Upper lobe of right lung (tissue), 1 donor: ENCODE results near the gene TVP23C. TPM values are rescaled to one million over a fixed set of nuclear protein-coding genes. Genes with fewer than 3 reads are reported as not detected.

Experiments used
- ATAC-seq: fragments of 200-7000 bp; cut with Tn5 transposase; one replicate; pipeline ENCODE4 v1.9.1; 2020; ENCODE audit warnings: mild to moderate bottlenecking, moderate library complexity
- DNase-seq: peaks from one replicate; pipeline ENCODE4 v3.0.0-alpha.2; 2020
- H3K27ac ChIP-seq: fragments of 200-600 bp; one replicate; pipeline ENCODE4 v1.8.0; 2022
- H3K27me3 ChIP-seq: fragments of 200-600 bp; one replicate; pipeline ENCODE4 v1.8.0; 2022; ENCODE audit warnings: mild to moderate bottlenecking
- H3K36me3 ChIP-seq: fragments of 200-600 bp; one replicate; pipeline ENCODE4 v1.8.0; 2022
- H3K4me1 ChIP-seq: fragments of 200-600 bp; one replicate; pipeline ENCODE4 v1.8.0; 2022
- H3K4me3 ChIP-seq: fragments of 200-600 bp; one replicate; pipeline ENCODE4 v1.8.0; 2022; ENCODE audit warnings: mild to moderate bottlenecking
- H3K9me3 ChIP-seq: fragments of 200-600 bp; one replicate; pipeline ENCODE4 v1.8.0; 2022
- intact Hi-C: fragments of 100-400 bp; cut with DNase I; formaldehyde crosslinking; loops from one replicate; pipeline ENCODE4 v1.11.0; 2022
- total RNA-seq: library from RNA; stranded (reverse); fragmentation: NEBNext Ultra II Directional; extraction: Animal tissue kit (Norgen Biotek cat#: 25700); gene quantifications from one replicate; pipeline ENCODE4 v1.2.1, GENCODE V29; 2021
- TF ChIP-seq, protein P1 (sequence below): fragments of 200-600 bp; IDR thresholded peaks from one replicate; pipeline ENCODE4 v1.8.0; 2022; ENCODE audit warnings: antibody characterized with exemption
- donor health status: DM: no; HTN: yes; CAD: no; lungs with severe emphysema.

TVP23C gene
- total RNA-seq, 1 donor from 2014 or later = 18.4 TPM

DNA sequence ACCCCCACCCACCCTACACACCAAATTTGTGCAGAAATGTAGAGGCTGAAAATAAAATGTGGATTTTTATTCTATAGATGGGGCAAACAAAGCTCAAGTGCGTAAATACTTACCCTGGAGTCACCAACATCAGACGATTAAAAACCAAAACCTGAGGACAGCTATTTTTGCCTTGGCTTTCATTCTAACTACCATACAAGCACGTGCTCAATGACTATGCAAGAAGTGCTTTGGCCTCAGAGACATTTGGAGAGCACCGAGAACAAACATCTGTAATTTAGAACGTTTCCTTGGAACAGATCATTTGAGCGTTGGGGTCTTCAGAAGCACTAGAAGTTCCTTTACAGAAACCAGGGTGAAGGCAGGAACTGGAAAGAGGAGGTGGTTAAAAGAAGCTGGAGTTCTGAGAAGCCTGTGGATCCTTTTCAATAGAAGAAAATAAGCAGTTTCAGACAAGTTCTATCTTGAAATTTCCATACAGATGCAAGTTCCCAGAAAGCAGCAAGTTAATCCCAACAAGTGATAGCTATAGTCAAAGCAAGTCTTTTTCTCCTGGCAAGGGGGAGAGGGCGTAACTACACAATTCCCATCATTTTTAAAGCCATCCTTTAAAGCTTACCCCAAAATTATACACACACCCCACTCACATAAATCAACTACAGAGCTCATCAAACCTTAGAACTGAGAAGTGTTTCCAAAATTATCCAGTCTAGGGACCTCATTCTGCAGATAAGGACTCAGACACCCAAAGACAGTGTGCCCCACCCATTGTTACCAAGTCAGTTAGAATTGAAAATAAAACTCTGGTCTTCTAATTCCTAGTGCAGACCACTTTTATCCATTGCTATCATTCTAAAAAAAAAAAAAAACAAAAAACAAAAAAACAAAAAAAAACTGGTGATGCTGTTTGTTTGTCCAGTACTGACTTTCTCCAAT lies 66.3 kb downstream of the TVP23C start:
- intact Hi-C loops = no loop called here

DNA sequence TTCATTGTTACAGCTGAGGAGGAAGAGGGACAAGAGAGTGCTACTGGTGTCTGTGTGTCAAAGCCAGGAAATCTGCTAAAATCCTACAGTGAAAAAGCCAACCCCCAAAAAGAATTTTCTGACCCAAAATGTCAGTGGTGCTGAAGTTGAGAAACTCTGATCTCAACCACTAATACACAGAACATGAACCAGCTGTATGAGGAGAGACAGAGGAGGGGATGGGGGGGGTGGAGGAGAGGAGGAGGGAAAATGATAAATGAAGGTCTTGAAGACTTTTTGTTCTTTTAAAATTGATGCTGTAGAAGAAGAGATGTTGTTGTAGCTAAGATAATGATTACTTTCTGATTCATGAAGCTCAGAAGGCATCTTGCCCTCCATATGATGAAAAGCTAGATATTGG lies 68.5 kb downstream of the TVP23C start:
- no peaks in the 10 kb centered on the region for H3K27me3 ChIP-seq
- no peaks in the 10 kb centered on the region for H3K36me3 ChIP-seq
- ATAC-seq (no peak), DNase-seq (no peak)
- TF ChIP-seq, protein P1, sequence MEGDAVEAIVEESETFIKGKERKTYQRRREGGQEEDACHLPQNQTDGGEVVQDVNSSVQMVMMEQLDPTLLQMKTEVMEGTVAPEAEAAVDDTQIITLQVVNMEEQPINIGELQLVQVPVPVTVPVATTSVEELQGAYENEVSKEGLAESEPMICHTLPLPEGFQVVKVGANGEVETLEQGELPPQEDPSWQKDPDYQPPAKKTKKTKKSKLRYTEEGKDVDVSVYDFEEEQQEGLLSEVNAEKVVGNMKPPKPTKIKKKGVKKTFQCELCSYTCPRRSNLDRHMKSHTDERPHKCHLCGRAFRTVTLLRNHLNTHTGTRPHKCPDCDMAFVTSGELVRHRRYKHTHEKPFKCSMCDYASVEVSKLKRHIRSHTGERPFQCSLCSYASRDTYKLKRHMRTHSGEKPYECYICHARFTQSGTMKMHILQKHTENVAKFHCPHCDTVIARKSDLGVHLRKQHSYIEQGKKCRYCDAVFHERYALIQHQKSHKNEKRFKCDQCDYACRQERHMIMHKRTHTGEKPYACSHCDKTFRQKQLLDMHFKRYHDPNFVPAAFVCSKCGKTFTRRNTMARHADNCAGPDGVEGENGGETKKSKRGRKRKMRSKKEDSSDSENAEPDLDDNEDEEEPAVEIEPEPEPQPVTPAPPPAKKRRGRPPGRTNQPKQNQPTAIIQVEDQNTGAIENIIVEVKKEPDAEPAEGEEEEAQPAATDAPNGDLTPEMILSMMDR = no peak
- no peak overlapping the region for H3K27ac ChIP-seq
- H3K4me1 ChIP-seq = peaks cover 3% of the 10 kb centered on the region
- no peak overlapping the region for H3K4me3 ChIP-seq
- intact Hi-C loops = no loop called here
- no peaks in the 10 kb centered on the region for H3K9me3 ChIP-seq

More for the DNA sequence above, 66.3 kb downstream of the TVP23C start:
- ATAC-seq (no peak), DNase-seq (no peak)
- no peaks in the 10 kb centered on the region for H3K4me1 ChIP-seq
- H3K36me3 ChIP-seq = no peaks in the 10 kb centered on the region
- H3K9me3 ChIP-seq = no peaks in the 10 kb centered on the region
- H3K27me3 ChIP-seq = no peaks in the 10 kb centered on the region
- H3K27ac ChIP-seq = no peak overlapping the region
- no peak overlapping the region for H3K4me3 ChIP-seq
- TF ChIP-seq, protein P1 = no peak

DNA sequence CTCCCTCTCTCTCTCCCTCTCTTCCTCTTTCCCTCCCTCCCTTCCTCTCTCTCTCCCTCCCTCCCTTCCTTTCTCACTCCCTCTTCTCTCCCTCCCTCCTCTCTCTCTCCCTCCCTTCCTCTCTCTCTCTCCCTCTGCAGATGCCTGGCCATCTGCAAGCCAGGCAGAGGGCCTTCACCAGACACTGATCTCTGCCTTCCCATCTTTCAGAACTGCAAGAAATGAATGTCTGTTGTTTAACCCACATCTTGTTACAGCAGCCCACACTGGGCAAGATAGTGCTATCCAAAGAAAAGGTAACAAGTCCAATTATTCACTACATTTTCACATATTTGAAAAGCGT lies 69.6 kb downstream of the TVP23C start:
- no peaks in the 10 kb centered on the region for H3K36me3 ChIP-seq
- H3K4me1 ChIP-seq = peaks cover 3% of the 10 kb centered on the region
- DNase-seq (no peak), ATAC-seq (no peak)
- H3K9me3 ChIP-seq = no peaks in the 10 kb centered on the region
- TF ChIP-seq, protein P1 = no peak
- H3K4me3 ChIP-seq = no peak overlapping the region
- intact Hi-C loops = no loop called here
- no peaks in the 10 kb centered on the region for H3K27me3 ChIP-seq
- no peak overlapping the region for H3K27ac ChIP-seq

DNA sequence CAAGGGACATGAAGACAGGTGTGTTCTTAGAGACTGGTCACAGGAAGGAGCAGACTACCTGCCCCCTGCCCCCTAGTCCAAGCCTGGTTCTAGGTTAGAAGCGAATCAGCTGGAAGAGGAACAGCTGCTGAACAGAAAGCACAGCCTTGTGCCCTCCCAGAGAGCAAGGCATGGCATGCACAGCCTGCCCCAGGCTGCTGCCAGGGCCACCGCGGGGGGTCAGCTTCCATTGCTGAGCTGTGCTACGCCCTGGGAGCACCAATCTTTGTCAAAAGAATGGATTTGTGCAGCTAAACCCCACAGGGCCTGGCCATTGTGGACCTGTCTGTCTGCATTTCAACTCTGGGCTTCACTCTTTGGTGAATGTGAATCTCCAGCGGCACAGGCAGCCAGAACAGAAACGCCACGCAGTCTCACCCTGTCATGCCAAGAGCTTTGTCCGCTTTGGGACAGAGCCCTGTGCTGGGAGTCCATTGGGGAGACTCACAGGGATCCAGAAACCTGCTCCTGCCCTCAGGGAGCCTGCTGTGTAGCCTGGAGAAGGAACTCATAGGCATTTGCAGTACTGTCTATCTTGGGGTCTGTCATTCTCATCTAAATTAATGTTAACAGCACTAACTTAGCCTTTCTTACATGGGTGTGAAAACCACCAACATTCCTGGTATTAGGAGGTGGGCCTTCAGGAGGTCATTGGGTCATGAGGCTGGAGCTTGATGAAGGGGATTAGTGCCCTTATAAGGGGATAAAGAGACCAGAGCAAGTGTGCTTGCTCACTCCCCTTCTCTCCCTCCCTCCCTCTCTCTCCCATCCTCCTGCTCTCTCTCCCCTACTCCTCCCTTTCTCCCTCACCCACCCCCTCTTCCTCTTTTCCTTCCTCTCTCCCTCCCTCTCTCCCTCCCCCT lies 70.2 kb downstream of the TVP23C start:
- H3K9me3 ChIP-seq = no peaks in the 10 kb centered on the region
- H3K4me1 ChIP-seq = peaks cover 3% of the 10 kb centered on the region
- intact Hi-C loops = no loop called here
- no peak overlapping the region for H3K27ac ChIP-seq
- ATAC-seq (no peak), DNase-seq (no peak)
- H3K4me3 ChIP-seq = no peak overlapping the region
- H3K36me3 ChIP-seq = no peaks in the 10 kb centered on the region
- TF ChIP-seq, protein P1 = no peak
- no peaks in the 10 kb centered on the region for H3K27me3 ChIP-seq

DNA sequence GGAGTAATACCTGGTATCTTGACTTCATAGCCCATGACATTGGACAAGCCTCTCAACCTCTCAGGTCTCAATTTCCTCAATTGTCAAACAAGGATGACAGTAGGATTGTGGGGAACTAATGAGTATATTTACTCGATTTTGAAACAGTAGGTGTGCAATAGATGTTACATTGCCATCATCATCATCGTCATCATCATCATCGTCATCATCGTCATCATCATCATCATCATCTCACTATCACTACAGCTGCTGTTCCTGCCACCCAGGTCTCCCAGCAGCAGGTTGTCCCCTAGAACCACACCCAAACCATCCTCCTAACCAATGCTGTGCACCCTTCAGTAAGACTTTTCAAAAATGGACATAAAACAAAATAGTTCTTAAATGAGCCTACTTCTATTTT lies 71.1 kb downstream of the TVP23C start:
- Histone ChIP-seq H3K9me3 (no peaks in the 10 kb centered on the region), H3K4me3 (no peak overlapping the region), H3K27me3 (no peaks in the 10 kb centered on the region), H3K36me3 (no peaks in the 10 kb centered on the region), H3K4me1 (peaks cover 3% of the 10 kb centered on the region), H3K27ac (no peak overlapping the region)
- ATAC-seq (no peak), DNase-seq (no peak)
- intact Hi-C loops = no loop called here
- TF ChIP-seq, protein P1 = no peak
